Placental pericyte (primary cell): ENCODE results near the gene AARS2. TPM values are rescaled to one million over a fixed set of nuclear protein-coding genes. Genes with fewer than 3 reads are reported as not detected.

ENCODE experiments used
- total RNA-seq: library from RNA; depleted of rRNA; stranded (reverse); fragments of >200 nt; gene quantifications from 2 replicates; pipeline ENCODE4 v1.2.3, GENCODE V29; 2012

AARS2 gene
- 9.8 and 23.0 TPM in 2 replicates for total RNA-seq

GRCh38 chr6:44312901-44313788 is at the start of gene AARS2:
AARS2 (minus strand) TSS chr6:44313347; CDS start chr6:44313323, 24 bp downstream.

GRCh38 chr6:44342489-44342888 is 29.3 kb upstream of the AARS2 start, which contains the start of gene SPATS1:
SPATS1 (plus strand) TSS chr6:44342650; CDS start chr6:44343096, 446 bp downstream.

GRCh38 chr6:44269921-44270525 is 43.1 kb downstream of the AARS2 start, which contains the start of gene TMEM151B:
TMEM151B (plus strand) TSS chr6:44270450; CDS start chr6:44270743, 293 bp downstream.

GRCh38 chr6:44265007-44265721 is 48.0 kb downstream of the AARS2 start, which contains the start of gene NFKBIE:
NFKBIE (minus strand) TSS chr6:44265551; CDS start chr6:44265346, 205 bp downstream.

GRCh38 chr6:44257025-44257752 is 56.0 kb downstream of the AARS2 start, which contains the start of gene SLC35B2:
SLC35B2 (minus strand) TSS chr6:44257528; CDS start chr6:44257410, 118 bp downstream.

Other genes starting within 250 kb of the AARS2 start
- gene MRPL14, start 185.9 kb downstream of the AARS2 start, total RNA-seq: 24.3 and 42.5 TPM in 2 replicates
- 41.7 and 56.2 TPM in 2 replicates for gene TMEM63B, start 185.8 kb downstream of the AARS2 start, total RNA-seq
- 0.43 TPM in 1 of 2 replicates, not detected in the other for gene CAPN11, start 154.5 kb downstream of the AARS2 start, total RNA-seq
- gene MYMX, start 96.4 kb downstream of the AARS2 start, total RNA-seq: not detected in 2 replicates
- gene SLC29A1, start 89.8 kb downstream of the AARS2 start, total RNA-seq: 15.8 and 74.6 TPM in 2 replicates
- 661 and 1,252 TPM in 2 replicates for gene HSP90AB1, start 66.2 kb downstream of the AARS2 start, total RNA-seq
- gene SLC35B2, start 55.8 kb downstream of the AARS2 start, total RNA-seq: 88.8 and 116 TPM in 2 replicates
- gene NFKBIE, start 47.8 kb downstream of the AARS2 start, total RNA-seq: 17.8 and 31.7 TPM in 2 replicates
- gene TMEM151B, start 42.9 kb downstream of the AARS2 start, total RNA-seq: not detected in 2 replicates
- 0.14 TPM in 1 of 2 replicates, not detected in the other for gene SPATS1, start 29.3 kb upstream of the AARS2 start, total RNA-seq
- gene CDC5L, start 74.4 kb upstream of the AARS2 start, total RNA-seq: 15.8 and 27.2 TPM in 2 replicates